Nephron (organoid): ENCODE measurements around the gene TMC7.

Source experiments
- H3K27ac Mint-ChIP-seq, 3 experiments: 2 replicates each; pipeline ENCODE4 v1.8.0; 2020; ENCODE audit warnings: mixed read lengths in 3 of 3, mild to moderate bottlenecking in 2 of 3, moderate library complexity in 1 of 3
- H3K27me3 Mint-ChIP-seq: 2 replicates; pipeline ENCODE4 v1.8.0; 2021; ENCODE audit warnings: low read depth, mild to moderate bottlenecking, moderate library complexity, mixed read lengths
- H3K36me3 Mint-ChIP-seq: 2 replicates; pipeline ENCODE4 v1.8.0; 2020; ENCODE audit warnings: low read depth, mixed read lengths
- H3K4me1 Mint-ChIP-seq: 2 replicates; pipeline ENCODE4 v1.8.0; 2020; ENCODE audit warnings: mixed read lengths
- H3K4me3 Mint-ChIP-seq, 3 experiments: 2 replicates each; pipeline ENCODE4 v1.8.0; 2020; ENCODE audit warnings: mild to moderate bottlenecking in 3 of 3, mixed read lengths in 3 of 3, moderate library complexity in 2 of 3
- H3K9me3 Mint-ChIP-seq: 2 replicates; pipeline ENCODE4 v1.8.0; 2020; ENCODE audit warnings: mixed read lengths
- TF ChIP-seq, protein P1 (sequence below), 3 experiments: fragments of 200-600 bp; sonication (generic); IDR thresholded peaks; one replicate each; pipeline ENCODE4 v1.5.0; 2021; ENCODE audit warnings: antibody characterized with exemption in 3 of 3; ENCODE audit not compliant: unreplicated experiment in 3 of 3

Gene TMC7

DNA sequence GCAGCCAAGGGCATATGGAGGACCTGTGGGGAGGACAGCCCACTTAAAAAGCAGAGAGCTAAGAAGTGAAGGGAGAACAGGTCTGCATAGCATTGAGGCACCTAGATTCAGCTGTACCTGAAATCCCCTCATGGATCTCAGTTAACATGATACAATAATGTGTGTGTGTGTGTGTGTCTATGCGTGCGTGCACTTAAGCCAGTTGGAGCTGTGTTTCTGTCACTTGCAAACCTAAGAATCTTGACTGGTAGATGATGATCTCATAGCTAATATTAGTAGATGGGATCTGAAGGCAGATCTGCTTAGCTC, 128.3 kb downstream of the TMC7 start:
- Mint-ChIP-seq H3K4me1 (peaks cover 30% of the 10 kb centered on the region), H3K36me3 (peaks cover 1% of the 10 kb centered on the region), H3K9me3 (no peaks in the 10 kb centered on the region), H3K27ac (peak overlapping the region; percentile 52 to 96 (median 84)), H3K4me3 (peak overlapping the region; percentile 64 to 82 (median 75)), H3K27me3 (peaks cover 4% of the 10 kb centered on the region)
- TF ChIP-seq, protein P1, sequence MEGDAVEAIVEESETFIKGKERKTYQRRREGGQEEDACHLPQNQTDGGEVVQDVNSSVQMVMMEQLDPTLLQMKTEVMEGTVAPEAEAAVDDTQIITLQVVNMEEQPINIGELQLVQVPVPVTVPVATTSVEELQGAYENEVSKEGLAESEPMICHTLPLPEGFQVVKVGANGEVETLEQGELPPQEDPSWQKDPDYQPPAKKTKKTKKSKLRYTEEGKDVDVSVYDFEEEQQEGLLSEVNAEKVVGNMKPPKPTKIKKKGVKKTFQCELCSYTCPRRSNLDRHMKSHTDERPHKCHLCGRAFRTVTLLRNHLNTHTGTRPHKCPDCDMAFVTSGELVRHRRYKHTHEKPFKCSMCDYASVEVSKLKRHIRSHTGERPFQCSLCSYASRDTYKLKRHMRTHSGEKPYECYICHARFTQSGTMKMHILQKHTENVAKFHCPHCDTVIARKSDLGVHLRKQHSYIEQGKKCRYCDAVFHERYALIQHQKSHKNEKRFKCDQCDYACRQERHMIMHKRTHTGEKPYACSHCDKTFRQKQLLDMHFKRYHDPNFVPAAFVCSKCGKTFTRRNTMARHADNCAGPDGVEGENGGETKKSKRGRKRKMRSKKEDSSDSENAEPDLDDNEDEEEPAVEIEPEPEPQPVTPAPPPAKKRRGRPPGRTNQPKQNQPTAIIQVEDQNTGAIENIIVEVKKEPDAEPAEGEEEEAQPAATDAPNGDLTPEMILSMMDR (IDR thresholded peaks at IDR 0.05; ENCODE audit: unreplicated experiment in 3 of 3), result no peak
